ENCODE results near the gene CXCL17. TPM values are rescaled to one million over a fixed set of nuclear protein-coding genes. Genes with fewer than 3 reads are reported as not detected.

The CXCL17 gene
- total RNA-seq, 1 donor from 2014 or later, result not detected

GRCh38 chr19:42433503-42434260, 9.1 kb downstream of the CXCL17 start:
- Mint-ChIP-seq H3K4me3 (ENCODE audit: unreplicated experiment) (peak overlapping the region; percentile 16), H3K9me3 (ENCODE audit: unreplicated experiment) (peaks cover 3% of the 10 kb centered on the region), H3K4me1 (ENCODE audit: low read depth, unreplicated experiment) (peaks cover 22% of the 10 kb centered on the region), H3K36me3 (ENCODE audit: unreplicated experiment) (no peaks in the 10 kb centered on the region), H3K27me3 (ENCODE audit: unreplicated experiment) (peaks cover 3% of the 10 kb centered on the region), H3K27ac (ENCODE audit: unreplicated experiment) (peak overlapping the region; percentile 96)
- TF ChIP-seq, protein P1, sequence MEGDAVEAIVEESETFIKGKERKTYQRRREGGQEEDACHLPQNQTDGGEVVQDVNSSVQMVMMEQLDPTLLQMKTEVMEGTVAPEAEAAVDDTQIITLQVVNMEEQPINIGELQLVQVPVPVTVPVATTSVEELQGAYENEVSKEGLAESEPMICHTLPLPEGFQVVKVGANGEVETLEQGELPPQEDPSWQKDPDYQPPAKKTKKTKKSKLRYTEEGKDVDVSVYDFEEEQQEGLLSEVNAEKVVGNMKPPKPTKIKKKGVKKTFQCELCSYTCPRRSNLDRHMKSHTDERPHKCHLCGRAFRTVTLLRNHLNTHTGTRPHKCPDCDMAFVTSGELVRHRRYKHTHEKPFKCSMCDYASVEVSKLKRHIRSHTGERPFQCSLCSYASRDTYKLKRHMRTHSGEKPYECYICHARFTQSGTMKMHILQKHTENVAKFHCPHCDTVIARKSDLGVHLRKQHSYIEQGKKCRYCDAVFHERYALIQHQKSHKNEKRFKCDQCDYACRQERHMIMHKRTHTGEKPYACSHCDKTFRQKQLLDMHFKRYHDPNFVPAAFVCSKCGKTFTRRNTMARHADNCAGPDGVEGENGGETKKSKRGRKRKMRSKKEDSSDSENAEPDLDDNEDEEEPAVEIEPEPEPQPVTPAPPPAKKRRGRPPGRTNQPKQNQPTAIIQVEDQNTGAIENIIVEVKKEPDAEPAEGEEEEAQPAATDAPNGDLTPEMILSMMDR (IDR thresholded peaks at IDR 0.05; ENCODE audit: partially characterized antibody, unreplicated experiment), result peak; percentile 74
- peak; percentile 90 for DNase-seq

DNA sequence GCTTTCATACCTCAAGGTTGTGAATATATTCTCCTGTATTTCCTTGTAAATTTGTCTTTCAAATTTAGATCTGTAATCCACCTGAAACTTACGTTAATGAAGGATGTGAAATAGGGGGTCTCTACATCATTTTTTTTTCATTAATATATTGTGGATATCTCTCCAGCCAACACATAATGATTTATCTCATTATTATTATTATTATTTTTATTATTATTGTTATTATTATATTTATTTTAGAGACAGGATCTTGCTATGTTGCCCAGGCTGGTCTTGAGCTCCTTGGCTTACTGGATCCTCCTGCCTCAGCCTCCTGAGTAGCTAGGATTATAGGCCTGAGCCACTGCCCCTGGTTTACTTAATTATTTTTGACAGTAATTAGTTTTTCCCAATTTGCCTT, 11.3 kb downstream of the CXCL17 start:
- TF ChIP-seq, protein P1 (IDR thresholded peaks at IDR 0.05; ENCODE audit: partially characterized antibody, unreplicated experiment), result no peak
- H3K4me1 Mint-ChIP-seq (ENCODE audit: low read depth, unreplicated experiment), result peaks cover 32% of the 10 kb centered on the region
- no peak overlapping the region for H3K4me3 Mint-ChIP-seq (ENCODE audit: unreplicated experiment)
- no peak for DNase-seq
- H3K9me3 Mint-ChIP-seq (ENCODE audit: unreplicated experiment), result peaks cover 3% of the 10 kb centered on the region
- peaks cover 3% of the 10 kb centered on the region for H3K27me3 Mint-ChIP-seq (ENCODE audit: unreplicated experiment)
- no peak overlapping the region for H3K27ac Mint-ChIP-seq (ENCODE audit: unreplicated experiment)
- H3K36me3 Mint-ChIP-seq (ENCODE audit: unreplicated experiment), result no peaks in the 10 kb centered on the region

DNA sequence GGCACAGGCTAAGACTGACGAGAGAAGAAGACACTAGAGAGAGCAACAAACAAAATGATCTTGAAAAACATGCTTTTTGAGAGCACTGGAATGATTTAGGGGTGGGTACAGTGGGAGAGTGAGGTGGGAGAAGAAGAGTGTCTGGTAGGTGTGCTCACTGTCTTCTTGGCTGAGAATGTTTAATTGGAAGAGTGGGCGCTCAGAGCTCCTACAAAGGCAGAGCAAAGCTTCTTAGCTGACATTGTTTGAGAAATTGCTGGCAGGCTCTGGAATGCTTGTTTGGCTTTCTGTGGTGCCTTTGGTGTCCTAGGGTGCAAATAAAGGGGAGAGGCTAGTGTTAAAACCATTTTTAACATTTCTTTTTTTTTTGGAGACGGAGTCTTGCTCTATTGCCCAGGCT, 14.1 kb downstream of the CXCL17 start:
- peaks cover 24% of the 10 kb centered on the region for H3K4me1 Mint-ChIP-seq (ENCODE audit: low read depth, unreplicated experiment)
- H3K4me3 Mint-ChIP-seq (ENCODE audit: unreplicated experiment), result no peak overlapping the region
- H3K36me3 Mint-ChIP-seq (ENCODE audit: unreplicated experiment), result no peaks in the 10 kb centered on the region
- no peak overlapping the region for H3K27ac Mint-ChIP-seq (ENCODE audit: unreplicated experiment)
- TF ChIP-seq, protein P1 (IDR thresholded peaks at IDR 0.05; ENCODE audit: partially characterized antibody, unreplicated experiment), result no peak
- no peak for DNase-seq
- H3K9me3 Mint-ChIP-seq (ENCODE audit: unreplicated experiment), result peaks cover 9% of the 10 kb centered on the region
- H3K27me3 Mint-ChIP-seq (ENCODE audit: unreplicated experiment), result peaks cover 3% of the 10 kb centered on the region

DNA sequence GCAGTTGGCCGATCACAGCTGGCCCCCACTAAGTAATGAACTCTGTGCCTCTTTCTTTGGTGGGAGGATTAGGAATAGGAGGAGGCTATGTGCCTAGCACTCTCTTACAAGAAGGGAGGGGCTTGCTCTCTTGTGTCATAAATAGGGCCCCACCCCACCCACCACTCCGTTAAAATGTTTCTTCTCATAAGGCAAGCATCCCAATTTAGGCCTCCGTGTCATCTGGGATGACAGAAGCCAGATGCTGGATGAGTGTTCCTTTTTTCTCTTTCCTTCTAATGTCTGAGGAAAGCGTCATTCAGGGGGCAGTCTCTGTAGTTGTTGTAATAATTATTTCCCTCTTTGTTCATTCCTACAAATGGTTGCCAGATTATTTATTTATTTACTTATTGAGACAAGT, 15.4 kb downstream of the CXCL17 start, which contains the start of gene LIPE:
Gene LIPE (minus strand): TSS at position 76 of the 400 bp plus-strand sequence. CDS start 239 bp downstream, outside the sequence.
- H3K4me3 Mint-ChIP-seq (ENCODE audit: unreplicated experiment), result peak within 1 kb of the TSS; percentile 53
- TF ChIP-seq, protein P1 (IDR thresholded peaks at IDR 0.05; ENCODE audit: partially characterized antibody, unreplicated experiment), result no peak
- no peak for DNase-seq
- peaks cover 18% of the 10 kb centered on the region for H3K4me1 Mint-ChIP-seq (ENCODE audit: low read depth, unreplicated experiment)
- H3K36me3 Mint-ChIP-seq (ENCODE audit: unreplicated experiment), result no peaks in the 10 kb centered on the region
- H3K27me3 Mint-ChIP-seq (ENCODE audit: unreplicated experiment), result peaks cover 7% of the 10 kb centered on the region
- peaks cover 12% of the 10 kb centered on the region for H3K9me3 Mint-ChIP-seq (ENCODE audit: unreplicated experiment)
- peak within 1 kb of the TSS; percentile 78 for H3K27ac Mint-ChIP-seq (ENCODE audit: unreplicated experiment)

- no peak for DNase-seq
- peak overlapping the region; percentile 53 for H3K4me3 Mint-ChIP-seq (ENCODE audit: unreplicated experiment)
- peaks cover 23% of the 10 kb centered on the region for H3K4me1 Mint-ChIP-seq (ENCODE audit: low read depth, unreplicated experiment)
- H3K36me3 Mint-ChIP-seq (ENCODE audit: unreplicated experiment), result no peaks in the 10 kb centered on the region
- TF ChIP-seq, protein P1 (IDR thresholded peaks at IDR 0.05; ENCODE audit: partially characterized antibody, unreplicated experiment), result no peak
- H3K27me3 Mint-ChIP-seq (ENCODE audit: unreplicated experiment), result peaks cover 10% of the 10 kb centered on the region
- H3K9me3 Mint-ChIP-seq (ENCODE audit: unreplicated experiment), result peaks cover 16% of the 10 kb centered on the region
- H3K27ac Mint-ChIP-seq (ENCODE audit: unreplicated experiment), result peak overlapping the region; percentile 75
Measured at GRCh38 chr19:42426643-42427042, 16.1 kb downstream of the CXCL17 start.

All from glutamatergic neuron (in vitro differentiated cells).